CD4-positive, alpha-beta T cell treated with Interleukin-6 for 4 hours (primary cell): ENCODE results near the gene CREB3L2.

Experiments
- DNase-seq: peaks from one replicate; pipeline ENCODE4 v3.0.0-alpha.2; 2020; ENCODE audit warnings: mixed read lengths

CREB3L2 gene

DNA sequence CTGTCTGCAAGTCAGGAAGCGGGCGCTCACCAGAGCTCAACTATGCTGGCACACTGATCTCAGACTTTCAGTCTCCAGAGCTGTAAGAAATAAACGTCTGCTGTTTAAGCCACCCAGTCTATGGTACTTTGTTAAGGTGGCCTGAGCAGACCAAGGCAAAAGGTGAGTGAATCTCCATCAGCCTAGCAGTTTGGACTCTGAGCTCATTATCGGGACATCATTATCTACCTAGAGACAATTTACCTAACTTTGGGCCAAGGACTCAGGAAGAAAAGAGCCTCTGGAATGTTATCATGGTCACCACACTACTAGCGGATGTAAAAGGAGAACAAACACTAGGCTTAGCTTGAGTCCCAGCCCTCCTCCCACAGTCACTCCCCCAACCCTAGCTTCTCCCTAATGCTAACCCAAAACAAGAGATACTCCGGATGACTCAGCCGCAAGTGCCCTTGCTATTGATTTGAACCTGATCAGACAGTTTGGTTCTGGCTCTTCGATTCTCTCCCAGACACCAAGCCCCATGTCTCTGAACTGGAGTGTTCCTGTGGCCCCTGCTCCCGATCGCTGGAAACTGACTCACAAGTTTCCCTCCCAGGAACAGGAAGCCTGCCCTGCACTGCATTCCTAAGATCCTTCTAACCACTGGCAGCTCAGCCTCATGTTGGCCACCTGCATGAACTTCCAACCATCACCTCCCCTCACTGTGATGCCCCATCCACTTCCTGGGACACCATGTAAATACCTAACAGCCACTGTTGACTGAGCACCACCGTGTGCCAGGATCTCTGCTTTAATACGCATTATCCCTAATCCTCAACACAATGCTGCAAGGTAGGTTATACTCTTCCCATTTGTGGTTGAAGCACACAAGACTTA lies 34.5 kb downstream of the CREB3L2 start:
- no peak for DNase-seq

DNA sequence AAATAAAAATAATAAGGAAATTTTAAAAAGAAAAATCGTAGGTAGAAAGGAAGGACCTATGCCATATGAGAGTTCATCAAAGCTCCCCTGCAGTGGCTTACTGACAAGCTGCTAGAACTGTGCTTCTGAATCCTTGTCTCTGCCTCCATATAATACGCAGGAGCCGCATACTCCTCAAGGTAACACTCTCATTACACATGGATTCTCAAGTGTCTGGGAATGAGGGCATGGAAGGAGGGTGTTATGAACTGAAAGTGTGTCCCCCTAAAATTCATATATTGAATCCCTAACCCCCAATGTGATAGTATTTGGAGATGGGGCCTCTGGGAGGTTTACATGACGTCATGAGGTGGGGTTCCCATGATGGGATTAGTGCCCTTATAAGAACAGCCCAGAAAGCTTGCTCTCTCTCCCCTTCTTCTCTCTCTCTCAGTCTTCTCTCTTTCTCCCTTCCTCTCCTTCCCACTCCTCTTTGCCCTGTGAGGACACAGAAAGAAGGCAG lies 35.2 kb downstream of the CREB3L2 start:
- no peak for DNase-seq

GRCh38 chr7:137965942-137966640 lies 35.8 kb downstream of the CREB3L2 start:
- DNase-seq, result no peak

DNA sequence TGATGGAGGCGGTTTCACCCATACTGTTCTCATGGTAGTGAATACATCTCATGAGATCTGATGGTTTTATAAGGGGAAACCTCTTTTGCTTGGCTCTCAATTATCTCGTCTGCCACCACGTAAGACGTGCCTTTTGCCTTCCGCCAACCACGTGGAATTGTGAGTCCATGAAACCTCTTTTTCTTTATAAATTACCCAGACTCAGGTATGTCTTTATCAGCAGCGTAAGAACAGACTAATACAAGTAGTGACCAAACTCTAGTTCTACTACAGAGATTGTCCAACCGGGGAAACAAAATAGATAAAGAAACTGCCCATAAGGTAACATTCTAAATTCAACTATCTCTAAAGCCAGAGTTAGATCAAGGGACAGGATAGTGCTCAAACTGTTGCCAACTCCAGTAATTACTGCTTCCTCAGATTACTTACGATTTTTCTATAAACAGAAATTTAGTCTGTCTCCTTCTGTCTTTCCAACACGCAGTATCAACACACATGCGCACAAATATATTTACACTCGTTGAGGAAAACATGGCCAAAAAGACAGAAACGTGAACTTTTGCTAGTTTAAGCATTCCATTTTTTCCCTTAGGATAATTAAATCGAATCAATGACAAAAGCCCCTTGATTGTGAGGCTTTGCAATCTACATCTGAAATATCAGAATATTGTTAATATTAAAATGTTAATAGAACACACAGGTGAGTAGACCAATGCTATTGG lies 36.9 kb downstream of the CREB3L2 start:
- no peak for DNase-seq

DNA sequence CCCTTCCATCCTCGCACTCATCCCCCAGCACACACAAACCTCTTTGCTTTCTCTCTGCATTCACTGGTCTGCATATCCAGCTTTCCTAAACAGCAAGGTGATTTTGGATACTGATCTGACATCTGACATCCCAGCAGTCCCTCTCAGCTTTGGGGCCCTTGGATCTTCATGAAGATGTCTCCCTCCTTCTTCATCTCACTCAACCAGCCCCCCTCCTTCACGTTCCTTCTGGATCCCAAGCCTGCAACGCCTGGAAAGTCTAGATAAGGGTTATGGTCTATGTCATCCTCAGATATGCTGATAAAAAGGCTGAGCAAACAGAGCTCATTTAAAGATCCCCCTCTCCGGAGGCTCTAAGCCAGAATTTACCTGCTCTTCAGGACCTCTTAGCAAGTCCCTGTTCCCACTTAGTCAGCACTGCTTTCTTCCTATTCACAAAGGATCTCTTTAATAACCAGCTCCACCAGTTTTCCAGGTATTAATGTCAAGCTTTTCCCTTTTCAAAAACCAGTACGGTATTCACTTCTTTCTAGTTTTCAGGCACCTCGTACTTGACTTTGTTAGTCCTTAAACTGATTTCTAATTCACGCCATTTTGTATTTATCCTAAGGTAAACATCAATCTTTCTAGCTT lies 38.9 kb downstream of the CREB3L2 start:
- DNase-seq, result no peak

DNA sequence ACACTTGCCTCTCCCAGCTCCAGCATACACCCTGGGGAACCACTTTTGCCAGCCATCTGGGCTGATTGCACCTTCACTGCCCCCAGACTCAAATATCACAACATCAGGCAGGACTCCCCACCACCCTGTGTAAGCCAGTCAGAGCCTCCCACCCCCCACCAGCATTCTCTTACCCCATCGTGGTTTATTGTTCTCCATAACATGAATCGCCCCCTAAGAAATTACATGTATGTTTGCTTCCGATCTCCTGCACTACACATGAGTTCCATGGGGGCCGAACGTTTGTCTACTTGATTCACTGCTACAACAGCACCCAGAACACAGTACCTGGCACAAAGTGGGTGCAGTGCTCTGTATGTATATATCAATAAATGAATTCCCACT lies 39.4 kb downstream of the CREB3L2 start:
- no peak for DNase-seq

DNA sequence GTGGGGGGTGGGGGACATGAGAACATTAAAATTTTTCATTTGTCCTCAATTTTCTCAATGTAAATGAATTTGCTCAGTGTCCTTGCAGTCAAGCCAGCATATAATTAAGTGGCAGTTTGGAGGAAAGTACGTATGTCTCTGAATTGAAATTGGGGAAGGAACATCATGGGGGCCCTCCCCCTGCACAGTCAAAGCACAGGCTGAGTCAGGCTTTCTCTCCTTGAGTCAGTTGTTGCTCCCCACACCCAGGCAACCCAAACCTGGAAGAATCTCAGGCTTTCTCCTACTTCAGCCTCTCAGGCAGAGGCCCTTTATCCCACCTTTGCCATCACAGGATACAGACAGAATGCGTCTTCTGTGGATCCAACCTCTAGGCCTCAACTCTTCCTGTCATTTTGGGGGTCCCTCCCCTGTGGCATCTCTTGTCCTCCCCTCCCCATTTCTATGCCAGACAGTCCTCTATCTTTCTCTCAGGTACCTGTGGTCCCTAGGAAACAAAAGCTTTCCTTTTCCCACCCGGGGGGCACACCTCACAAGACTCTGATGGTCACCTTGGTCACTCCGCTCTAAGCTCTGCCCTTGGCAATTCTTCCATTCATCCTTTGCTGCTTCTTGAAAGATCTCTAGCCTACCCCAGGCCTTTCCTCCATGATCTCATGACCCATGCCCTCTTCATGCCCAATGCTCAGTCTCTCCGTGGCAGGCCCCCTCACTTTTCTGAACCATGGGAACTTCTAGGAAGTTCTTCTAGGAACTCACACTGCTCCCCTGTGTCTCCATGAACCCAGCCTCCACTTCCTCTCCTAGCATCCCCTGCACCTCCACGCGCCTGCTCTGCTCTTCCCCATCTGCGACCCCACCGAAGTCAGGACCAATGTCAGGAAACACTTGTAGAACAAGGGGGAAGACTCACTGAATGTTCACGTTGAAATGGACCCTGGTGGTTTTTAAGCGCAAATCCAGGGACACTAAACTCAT lies 40.4 kb downstream of the CREB3L2 start:
- DNase-seq, result no peak

DNA sequence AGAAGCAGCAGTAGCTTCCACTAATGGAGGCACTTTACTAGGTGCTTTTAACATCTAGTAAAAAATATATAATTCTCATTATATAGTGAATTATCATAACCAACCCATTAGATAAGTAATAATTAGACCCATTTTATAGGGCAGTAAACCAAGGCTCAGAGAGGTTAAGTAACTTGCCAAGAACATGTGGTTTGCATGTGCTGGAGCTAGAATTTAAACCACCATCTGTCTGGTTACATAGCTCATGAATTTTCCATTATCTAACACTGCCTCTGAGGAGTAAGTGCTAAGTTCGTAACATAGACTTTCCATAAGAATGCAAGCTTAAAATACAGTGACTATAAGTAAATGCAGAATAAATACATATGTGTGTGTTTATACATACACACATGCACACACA lies 41.9 kb downstream of the CREB3L2 start:
- no peak for DNase-seq

DNA sequence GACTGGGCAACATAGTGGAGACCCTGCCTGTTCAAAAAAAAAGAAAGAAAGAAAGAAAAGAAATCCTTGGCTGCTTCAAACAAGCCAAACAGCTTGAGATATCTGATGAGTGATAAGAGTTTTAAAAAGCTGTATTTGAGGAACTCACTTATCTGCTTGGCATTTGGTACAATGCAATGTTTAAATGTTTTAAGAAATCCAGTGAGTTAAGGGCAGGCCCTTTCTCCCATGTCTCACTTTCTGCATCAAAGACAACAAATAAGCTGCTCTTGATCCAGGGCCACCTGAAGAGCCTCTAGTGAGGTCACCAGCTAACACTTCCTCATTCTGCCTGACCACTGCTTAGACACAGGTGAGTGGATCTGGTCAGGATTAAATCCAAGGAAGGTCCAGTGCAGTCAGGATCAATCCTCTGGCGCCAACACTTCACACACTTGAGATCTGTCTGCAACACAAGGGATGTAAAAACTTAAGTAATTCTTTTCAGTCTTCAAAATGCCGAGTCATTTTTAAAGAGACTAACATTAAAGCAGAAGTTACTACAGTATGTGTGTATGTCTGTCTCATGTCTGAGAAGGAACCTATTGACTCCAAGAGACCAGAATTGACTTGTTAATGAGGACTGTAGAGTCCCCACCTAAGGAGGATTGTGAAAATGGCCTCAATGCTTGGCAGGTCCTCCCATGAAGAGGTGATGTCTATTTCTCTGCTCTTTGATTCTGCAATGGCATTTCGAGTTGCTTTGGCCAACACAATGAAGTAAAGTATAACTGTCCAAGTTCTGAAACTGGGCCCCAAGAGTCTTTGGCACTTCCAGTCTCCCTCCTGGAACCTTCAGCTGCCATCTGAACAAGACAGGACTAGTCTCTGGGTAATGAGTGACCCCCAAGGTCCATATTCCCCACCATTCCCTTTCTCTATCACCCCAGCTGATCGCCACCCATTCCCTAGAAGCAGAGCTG lies 43.1 kb downstream of the CREB3L2 start:
- DNase-seq, result no peak

DNA sequence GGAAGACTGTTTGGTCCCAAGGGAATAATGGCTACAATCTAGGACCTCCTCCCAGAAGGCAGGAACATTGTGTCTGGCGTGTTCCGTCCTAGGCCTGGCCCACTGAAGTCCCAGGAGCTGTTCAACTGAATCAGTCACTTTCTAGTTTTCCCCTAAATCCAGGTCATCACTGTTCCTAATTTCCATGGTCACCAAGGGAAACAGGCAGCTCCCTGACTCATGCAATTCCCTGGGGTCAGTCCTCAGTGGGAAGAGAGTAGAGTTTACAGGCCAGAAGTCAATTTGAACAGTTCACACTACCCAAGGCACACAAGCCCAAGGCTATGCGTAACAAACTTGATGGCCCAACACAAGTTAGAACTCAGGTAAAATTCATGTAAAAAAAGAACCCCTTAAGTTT lies 44.0 kb downstream of the CREB3L2 start:
- no peak for DNase-seq

DNA sequence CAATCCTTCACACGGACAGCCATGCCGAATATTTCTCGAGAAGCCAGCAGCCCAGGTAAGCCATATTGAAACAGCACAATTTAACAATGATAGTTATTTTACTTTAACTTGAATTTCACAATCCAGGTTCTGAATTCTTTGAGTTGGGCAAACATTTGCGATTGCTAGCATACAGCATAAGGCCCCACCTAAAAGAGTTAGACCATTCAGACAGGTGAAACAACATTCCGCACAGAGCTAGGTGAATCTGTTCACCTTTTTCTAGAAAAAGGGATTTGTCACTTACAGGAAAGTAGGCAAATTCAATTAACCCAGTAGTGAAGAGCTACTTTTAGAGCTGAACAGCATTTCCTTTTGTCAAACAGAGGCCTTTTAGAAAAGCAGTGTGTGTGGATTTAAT lies 45.3 kb downstream of the CREB3L2 start:
- no peak for DNase-seq

GRCh38 chr7:137956183-137956582 lies 45.7 kb downstream of the CREB3L2 start:
- no peak for DNase-seq

DNA sequence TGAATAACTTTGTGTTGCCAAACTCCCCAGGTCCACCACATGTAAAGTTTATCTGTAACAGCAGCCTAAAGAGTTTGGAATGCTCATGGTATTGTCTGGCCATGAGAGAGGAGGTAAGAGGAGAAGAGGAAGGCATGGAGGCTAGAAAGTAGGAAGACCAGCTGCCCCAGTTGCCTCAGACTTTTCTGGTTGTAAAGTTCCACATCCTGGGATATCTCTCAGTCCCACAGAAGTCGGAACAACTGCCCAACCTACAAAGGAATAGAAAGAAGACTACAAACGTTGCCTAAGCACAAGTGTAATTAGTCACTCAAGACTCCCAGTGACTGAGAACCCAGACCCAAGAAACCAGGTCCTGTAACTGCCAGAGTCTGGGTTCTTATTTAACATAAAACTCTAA lies 47.3 kb downstream of the CREB3L2 start:
- DNase-seq, result no peak

- no peak for DNase-seq
Measured at GRCh38 chr7:137953665-137954470, 48.0 kb downstream of the CREB3L2 start.

GRCh38 chr7:137953043-137953664 lies 48.7 kb downstream of the CREB3L2 start:
- no peak for DNase-seq

GRCh38 chr7:137952426-137952805 lies 49.5 kb downstream of the CREB3L2 start:
- DNase-seq, result no peak

DNA sequence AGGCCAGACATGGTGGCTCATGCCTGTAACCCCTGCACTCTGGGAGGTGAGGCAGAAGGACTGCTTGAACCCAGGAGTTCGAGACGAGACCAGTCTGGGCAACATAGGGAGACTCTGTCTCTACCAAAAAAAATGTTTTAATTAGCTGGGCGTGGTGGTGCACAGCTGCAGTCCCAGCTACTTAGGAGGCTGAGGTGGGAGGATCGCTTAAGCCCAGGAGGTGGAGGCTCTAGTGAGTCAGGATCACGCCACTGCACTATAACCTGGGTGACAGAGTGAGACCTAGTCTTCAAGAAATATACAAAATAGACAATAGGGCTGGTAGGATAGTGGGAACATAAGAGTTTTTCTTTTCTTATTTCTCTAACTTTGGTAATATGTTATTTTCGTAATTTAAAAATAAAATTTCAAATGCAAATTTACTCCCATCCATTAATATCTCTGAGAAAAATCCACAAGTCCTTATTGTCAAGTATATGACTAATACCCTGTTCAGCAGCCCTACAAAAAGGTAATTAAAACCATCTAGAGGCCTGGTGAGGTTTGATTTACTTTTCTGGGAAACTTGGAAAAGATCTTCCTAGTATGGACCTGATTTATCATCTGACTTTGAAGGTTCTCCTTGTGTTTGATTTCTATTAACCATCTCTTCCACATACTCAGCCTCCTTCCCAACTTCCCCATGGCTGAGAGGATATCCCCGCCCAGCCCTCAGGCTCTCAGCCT lies 50.0 kb downstream of the CREB3L2 start:
- no peak for DNase-seq

GRCh38 chr7:137950967-137951366 lies 50.9 kb downstream of the CREB3L2 start:
- no peak for DNase-seq

DNA sequence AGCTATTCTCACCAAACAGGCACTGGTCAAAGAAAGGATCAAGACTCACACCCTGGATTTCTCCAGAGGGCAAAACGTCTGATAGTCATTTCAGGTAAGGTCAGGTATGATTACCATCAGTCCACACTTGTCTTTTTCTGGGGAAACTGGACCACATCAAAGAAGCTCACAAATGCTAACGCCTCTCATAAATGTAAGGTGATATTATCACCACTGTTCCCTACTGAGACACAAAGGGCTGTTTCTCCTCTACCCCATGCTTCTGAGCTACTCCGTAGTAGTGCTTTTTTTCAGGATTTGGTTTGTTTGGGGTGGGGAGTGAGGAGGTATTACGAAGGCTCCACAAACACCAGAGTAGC lies 51.6 kb downstream of the CREB3L2 start:
- DNase-seq, result no peak
